Left lung (tissue), 10 donors: ENCODE data around the gene ARHGAP19. TPM values are rescaled to one million over a fixed set of nuclear protein-coding genes. Genes with fewer than 3 reads are reported as not detected.

Experiments
- ATAC-seq: fragments of 200-7000 bp; cut with Tn5 transposase; one replicate; pipeline ENCODE4 v1.9.1; 2020; ENCODE audit warnings: moderate library complexity
- DNase-seq, 4 donors: peaks; one replicate each; pipeline ENCODE4 v3.0.0-alpha.2; 2013 to 2020
- H3K27ac ChIP-seq, 2 donors: fragments of 200-600 bp; sonication (generic) in 1 of 2; one replicate each; pipeline versions ENCODE4 v1.5.0 to v1.8.0; 2020 to 2021
- H3K27me3 ChIP-seq, 2 donors: fragments of 200-600 bp; sonication (generic) in 1 of 2; one replicate each; pipeline versions ENCODE4 v1.5.0 to v1.8.0; 2020 to 2021
- H3K36me3 ChIP-seq, 2 donors: fragments of 200-600 bp; sonication (generic) in 1 of 2; one replicate each; pipeline versions ENCODE4 v1.5.0 to v1.8.0; 2020 to 2021
- H3K4me1 ChIP-seq, 2 donors: fragments of 200-600 bp; one replicate each; pipeline ENCODE4 v1.8.0; 2021
- H3K4me3 ChIP-seq, 2 donors: fragments of 200-600 bp; sonication (generic) in 1 of 2; one replicate each; pipeline versions ENCODE4 v1.5.0 to v1.8.0; 2020 to 2021; ENCODE audit warnings: mild to moderate bottlenecking in 1 of 2
- H3K9me3 ChIP-seq, 2 donors: fragments of 200-600 bp; sonication (generic) in 1 of 2; one replicate each; pipeline versions ENCODE4 v1.5.0 to v1.8.0; 2020 to 2021
- intact Hi-C, 2 donors: fragments of 100-400 bp; cut with DNase I; formaldehyde crosslinking; loops; one replicate each; pipeline versions ENCODE4 v1.11.2 to v1.14.2; 2022
- polyA plus RNA-seq, 6 donors: library from polyadenylated mRNA; unstranded; fragments of 120-200 nt; gene quantifications; one replicate each; pipeline ENCODE4 v1.2.1, GENCODE V29; 2013; ENCODE audit not compliant: insufficient read length in 6 of 6
- total RNA-seq, 2 donors: library from RNA; stranded (reverse); fragmentation: NEBNext Ultra II Directional; extraction: Animal tissue kit (Norgen Biotek cat#: 25700); gene quantifications; one replicate each; pipeline ENCODE4 v1.2.1, GENCODE V29; 2021
- TF ChIP-seq, protein P1 (sequence below), 2 donors: fragments of 200-600 bp; sonication (generic) in 1 of 2; IDR thresholded peaks; one replicate each; pipeline versions ENCODE4 v1.5.0 to v1.8.0; 2021; ENCODE audit warnings: antibody characterized with exemption in 2 of 2
- donor health status: DM: no; HTN: yes; CAD: no.
- donor health status: DM: no; HTN: no; CAD: no.

ARHGAP19 gene
- total and polyA plus RNA-seq, 8 donors = 9.8 to 30.7 (median 25.9) TPM

DNA sequence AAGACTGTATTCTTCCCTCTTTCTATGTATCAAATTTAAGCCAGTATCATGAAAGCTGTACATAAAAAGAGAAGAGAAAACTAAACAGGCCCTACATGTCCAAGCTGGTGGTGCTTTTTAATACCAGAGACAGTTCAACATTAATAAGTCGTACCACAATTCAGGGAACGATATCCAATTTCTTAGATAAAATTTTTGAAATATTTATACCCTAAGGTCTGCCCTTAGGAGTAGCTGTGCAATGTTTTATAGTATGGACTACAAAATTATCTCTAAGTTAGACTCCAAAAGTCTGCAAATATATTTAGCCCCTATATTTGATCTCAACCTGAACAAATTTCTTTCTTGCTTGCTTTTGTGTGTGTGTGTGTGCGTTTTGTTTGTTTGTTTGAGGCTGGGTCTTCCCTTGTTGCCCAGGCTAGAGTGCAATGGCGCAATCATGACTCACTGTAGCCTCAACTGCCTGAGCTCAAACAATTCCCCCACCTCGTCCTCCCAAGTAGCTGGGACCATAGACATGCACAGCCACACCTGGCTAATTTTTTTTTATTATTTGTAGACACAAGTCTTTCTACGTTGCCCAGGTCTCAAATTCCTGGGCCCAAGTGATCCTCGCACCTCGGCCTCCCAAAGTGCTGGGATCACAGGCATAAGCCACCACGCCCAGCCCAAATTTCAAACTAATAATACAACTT lies 13.2 kb downstream of the ARHGAP19 start:
- DNase-seq = peak in 1 of 4 donors; percentile 42

DNA sequence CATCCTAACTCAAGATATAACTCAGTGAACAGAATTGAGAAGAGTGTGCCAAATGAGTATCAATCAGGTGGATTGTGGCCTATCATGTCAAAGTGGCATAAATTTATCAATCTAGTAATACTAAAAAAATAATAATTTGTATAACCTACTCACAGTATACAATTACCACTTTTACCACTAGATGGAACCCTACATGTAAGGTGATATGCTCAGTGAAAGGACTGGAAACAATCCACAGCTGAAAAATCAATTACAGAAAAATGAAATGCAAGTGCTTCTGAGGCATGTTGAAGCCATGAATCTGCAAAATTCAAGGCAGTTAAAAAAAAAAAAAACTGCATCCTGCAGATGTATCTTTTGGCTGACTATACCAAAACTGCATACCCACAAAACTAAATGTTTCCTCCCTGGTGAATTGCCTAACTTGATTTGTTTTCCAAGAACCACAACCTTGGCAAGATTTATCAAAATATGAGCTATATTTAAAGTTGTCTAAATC lies 13.9 kb downstream of the ARHGAP19 start:
- ATAC-seq = peak; percentile 96
- Histone ChIP-seq H3K27me3 (no peaks in the 10 kb centered on the region), H3K27ac (peak overlapping the region; percentile 5 to 67), H3K9me3 (no peaks in the 10 kb centered on the region), H3K4me1 (peaks cover 8 to 24% of the 10 kb centered on the region in 2 donors), H3K36me3 (no peaks in the 10 kb centered on the region), H3K4me3 (no peak overlapping the region)
- TF ChIP-seq, protein P1, sequence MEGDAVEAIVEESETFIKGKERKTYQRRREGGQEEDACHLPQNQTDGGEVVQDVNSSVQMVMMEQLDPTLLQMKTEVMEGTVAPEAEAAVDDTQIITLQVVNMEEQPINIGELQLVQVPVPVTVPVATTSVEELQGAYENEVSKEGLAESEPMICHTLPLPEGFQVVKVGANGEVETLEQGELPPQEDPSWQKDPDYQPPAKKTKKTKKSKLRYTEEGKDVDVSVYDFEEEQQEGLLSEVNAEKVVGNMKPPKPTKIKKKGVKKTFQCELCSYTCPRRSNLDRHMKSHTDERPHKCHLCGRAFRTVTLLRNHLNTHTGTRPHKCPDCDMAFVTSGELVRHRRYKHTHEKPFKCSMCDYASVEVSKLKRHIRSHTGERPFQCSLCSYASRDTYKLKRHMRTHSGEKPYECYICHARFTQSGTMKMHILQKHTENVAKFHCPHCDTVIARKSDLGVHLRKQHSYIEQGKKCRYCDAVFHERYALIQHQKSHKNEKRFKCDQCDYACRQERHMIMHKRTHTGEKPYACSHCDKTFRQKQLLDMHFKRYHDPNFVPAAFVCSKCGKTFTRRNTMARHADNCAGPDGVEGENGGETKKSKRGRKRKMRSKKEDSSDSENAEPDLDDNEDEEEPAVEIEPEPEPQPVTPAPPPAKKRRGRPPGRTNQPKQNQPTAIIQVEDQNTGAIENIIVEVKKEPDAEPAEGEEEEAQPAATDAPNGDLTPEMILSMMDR (IDR thresholded peaks at IDR 0.05) = peak; percentile 39 to 60
- DNase-seq = peak in 2 of 4 donors; percentile 67 to 82
- intact Hi-C loops = loop anchor here in 1 of 2 donors (5.0 kb wide), 1 partner anchor 54 kb away; the partner anchor contains the start of gene FRAT2

More for the DNA sequence above, 13.2 kb downstream of the ARHGAP19 start:
- intact Hi-C loops = loop anchor here in 1 of 2 donors (5.0 kb wide), 1 partner anchor 53 kb away; the partner anchor contains the start of gene FRAT2
- Histone ChIP-seq H3K4me3 (no peak overlapping the region), H3K27ac (peak overlapping the region; percentile 5 to 67), H3K36me3 (no peaks in the 10 kb centered on the region), H3K27me3 (no peaks in the 10 kb centered on the region), H3K9me3 (no peaks in the 10 kb centered on the region), H3K4me1 (peaks cover 8 to 28% of the 10 kb centered on the region in 2 donors)
- TF ChIP-seq, protein P1 (IDR thresholded peaks at IDR 0.05) = no peak
- peak; percentile 61 for ATAC-seq

DNA sequence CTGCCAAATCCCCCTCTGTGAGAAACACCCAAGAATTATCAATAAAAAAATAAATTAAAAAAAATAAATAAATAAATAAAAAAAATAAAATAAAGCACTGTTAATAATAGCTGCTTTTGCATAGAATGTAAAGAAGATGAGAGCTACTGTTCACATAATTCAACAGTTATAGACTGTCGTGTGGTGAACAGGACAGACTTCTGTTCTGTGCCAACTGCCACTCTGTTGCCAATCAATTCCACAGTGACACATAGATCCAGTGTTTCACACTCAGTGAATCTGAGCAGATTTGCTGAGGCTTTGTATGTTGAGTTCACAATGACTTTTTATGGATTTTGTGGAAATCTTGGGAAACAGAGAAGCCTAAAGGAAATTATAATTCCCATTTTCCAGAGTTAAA lies 14.9 kb downstream of the ARHGAP19 start:
- H3K4me1 ChIP-seq = peaks cover 8 to 24% of the 10 kb centered on the region in 2 donors
- ATAC-seq = no peak
- intact Hi-C loops = loop anchor here in 1 of 2 donors (5.0 kb wide), 1 partner anchor 55 kb away; the partner anchor contains the start of gene FRAT2

DNA sequence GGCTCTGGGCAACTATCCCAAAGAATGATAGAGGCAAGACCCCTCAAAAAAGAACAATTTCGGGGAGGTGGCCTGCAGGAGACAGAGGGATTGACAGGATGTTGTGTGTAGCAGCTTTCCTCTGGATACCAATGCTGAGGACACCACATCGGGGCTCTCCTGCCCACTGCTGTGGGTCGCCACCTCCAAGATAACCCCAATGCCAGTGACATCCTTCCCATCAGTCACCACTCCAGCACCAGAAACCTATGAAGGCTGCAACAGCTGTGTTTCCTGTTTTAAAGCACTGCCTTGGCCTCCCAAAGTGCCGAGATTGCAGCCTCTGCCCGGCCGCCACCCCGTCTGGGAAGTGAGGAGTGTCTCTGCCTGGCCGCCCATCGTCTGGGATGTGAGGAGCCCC lies 17.6 kb downstream of the ARHGAP19 start:
- intact Hi-C loops = loop anchor here in 1 of 2 donors (5.0 kb wide), 1 partner anchor 57 kb away; the partner anchor contains the start of gene FRAT2
- DNase-seq (no peak), ATAC-seq (no peak)
- TF ChIP-seq, protein P1 (IDR thresholded peaks at IDR 0.05) = no peak
- Histone ChIP-seq H3K36me3 (no peaks in the 10 kb centered on the region), H3K27me3 (no peaks in the 10 kb centered on the region), H3K9me3 (no peaks in the 10 kb centered on the region), H3K4me3 (no peak overlapping the region), H3K27ac (no peak overlapping the region), H3K4me1 (peaks cover 8 to 23% of the 10 kb centered on the region in 2 donors)

More for the DNA sequence above, 14.9 kb downstream of the ARHGAP19 start:
- no peaks in the 10 kb centered on the region for H3K9me3 ChIP-seq
- H3K36me3 ChIP-seq = no peaks in the 10 kb centered on the region
- H3K4me3 ChIP-seq = no peak overlapping the region
- no peaks in the 10 kb centered on the region for H3K27me3 ChIP-seq
- TF ChIP-seq, protein P1 (IDR thresholded peaks at IDR 0.05) = no peak
- H3K27ac ChIP-seq = no peak overlapping the region
- no peak for DNase-seq

DNA sequence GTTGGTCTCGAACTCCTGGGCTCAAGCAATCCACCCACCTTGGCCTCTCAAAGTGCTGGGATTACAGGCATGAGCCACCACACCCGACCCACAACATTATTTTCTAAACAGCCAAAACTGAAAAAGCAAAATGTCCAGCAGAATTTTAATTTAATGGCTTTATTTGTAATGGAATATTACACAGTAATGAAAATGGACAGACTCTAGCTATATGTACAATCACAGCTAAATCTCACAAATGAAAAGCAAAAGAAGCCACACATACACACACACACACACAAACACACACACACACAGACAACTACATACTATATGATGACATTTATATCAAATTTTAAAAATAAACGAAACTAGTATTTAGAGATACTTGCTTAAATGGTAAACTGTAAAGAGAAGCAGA lies 18.7 kb downstream of the ARHGAP19 start:
- no peak overlapping the region for H3K27ac ChIP-seq
- DNase-seq = no peak
- no peak for ATAC-seq
- no peaks in the 10 kb centered on the region for H3K27me3 ChIP-seq
- TF ChIP-seq, protein P1 (IDR thresholded peaks at IDR 0.05) = no peak
- H3K9me3 ChIP-seq = no peaks in the 10 kb centered on the region
- intact Hi-C loops = no loop called here
- H3K36me3 ChIP-seq = no peaks in the 10 kb centered on the region
- peaks cover 7 to 12% of the 10 kb centered on the region in 2 donors for H3K4me1 ChIP-seq
- H3K4me3 ChIP-seq = no peak overlapping the region
